ENCODE results near the gene LPAR2.
A peak's percentile ranks its signal among the peaks of the same experiment; 100 is the strongest.
"Not testable (repeated sequence)": the region's sequence is repeated elsewhere in the genome, so short reads cannot be mapped to it uniquely, and the experiment has no call there.

The LPAR2 gene

GRCh38 chr19:19631346-19631745 is 3.3 kb upstream of the LPAR2 start:
- DNase-seq (ENCODE audit: low read depth in 2 of 2), result no peak

- DNase-seq (ENCODE audit: low read depth in 2 of 2), result no peak
Measured at GRCh38 chr19:19630426-19630825, 2.4 kb upstream of the LPAR2 start.

- DNase-seq (ENCODE audit: low read depth in 2 of 2), result no peak
Measured at GRCh38 chr19:19630062-19630414, 2.0 kb upstream of the LPAR2 start.

GRCh38 chr19:19628501-19629134 is 598 bp upstream of the LPAR2 start:
- DNase-seq (ENCODE audit: low read depth in 2 of 2), result peak in 1 of 2 donors; percentile 27

GRCh38 chr19:19626516-19627472 is 1.2 kb downstream of the LPAR2 start:
- no peak for DNase-seq (ENCODE audit: low read depth in 2 of 2)

DNA sequence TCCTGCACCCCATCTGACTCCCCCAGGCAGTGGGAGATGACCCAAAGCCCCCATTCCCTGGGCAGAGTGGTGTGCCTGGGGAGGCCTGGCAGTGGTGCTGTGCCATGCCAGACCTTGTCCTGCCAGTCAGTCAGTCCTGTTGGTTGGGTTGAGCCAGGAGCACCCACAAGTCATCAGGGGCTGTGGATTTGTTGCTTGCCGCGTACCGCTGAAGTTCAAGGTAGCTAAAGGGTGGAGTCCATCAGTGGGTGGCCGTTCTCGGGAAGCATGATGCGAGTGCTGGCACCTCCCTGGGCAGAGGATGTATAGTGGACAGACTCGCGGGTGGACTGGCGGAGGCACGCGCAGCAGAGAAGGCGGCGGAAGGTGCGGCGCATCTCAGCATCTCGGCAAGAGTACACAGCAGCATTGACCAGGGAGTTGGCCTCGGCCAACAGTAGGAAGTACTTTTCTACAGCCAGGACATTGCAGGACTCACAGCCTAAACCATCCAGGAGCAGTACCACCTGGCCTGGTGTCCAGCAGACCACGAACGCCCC is 3.9 kb downstream of the LPAR2 start:
- no peak for DNase-seq (ENCODE audit: low read depth in 2 of 2)

GRCh38 chr19:19623383-19623782 is 4.6 kb downstream of the LPAR2 start:
- DNase-seq (ENCODE audit: low read depth in 2 of 2), result no peak

DNA sequence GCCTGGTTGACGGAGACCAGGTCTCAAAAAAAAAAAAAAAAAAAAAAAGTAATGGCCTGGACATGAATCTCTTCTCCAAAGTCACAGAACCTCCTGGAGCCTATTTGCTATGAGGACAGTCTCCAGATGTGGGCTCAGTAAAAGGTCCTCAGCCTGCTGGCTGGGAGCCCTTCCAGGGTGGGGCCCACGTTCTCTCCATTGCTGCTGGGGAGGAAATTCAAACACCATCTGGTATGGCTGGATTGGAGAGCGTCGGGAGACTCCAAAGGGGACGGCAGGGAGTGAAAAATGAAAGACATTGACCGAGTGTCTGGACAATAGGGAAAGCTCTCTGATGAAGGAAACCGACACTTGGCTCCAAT is 8.2 kb downstream of the LPAR2 start:
- no peak for DNase-seq (ENCODE audit: low read depth in 2 of 2)

DNA sequence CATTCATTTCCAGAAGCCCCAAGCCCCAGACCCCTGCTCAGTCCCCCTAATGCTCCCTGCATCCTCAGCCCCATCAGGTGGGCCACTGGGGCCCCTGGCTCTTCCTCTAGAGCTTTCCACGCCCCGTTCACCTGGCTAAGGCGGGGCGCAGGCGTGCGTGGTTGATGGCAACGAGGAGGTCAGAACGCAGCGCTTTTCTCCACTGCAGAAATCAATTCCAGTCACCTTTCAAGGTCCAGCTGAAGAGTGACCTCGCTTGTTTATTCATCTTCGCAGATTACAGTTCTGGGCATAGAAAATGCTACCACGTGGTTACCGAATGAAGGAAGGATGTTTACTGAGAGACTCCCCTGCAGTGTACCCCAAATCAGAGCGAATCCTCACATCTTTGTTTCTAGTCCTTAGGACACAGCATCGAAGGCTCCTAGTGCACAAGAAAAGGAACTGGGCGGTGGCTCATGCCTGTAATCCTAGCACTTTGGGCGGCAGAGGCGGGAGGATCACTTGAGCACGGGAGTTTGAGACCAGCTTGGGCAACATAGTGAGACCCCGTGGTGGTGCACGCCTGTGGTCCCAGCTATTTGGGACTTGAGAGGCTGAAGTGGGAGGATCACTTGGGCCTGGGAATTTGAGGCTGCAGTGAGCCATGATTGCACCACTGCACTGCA is 8.7 kb downstream of the LPAR2 start:
- no peak for DNase-seq (ENCODE audit: low read depth in 2 of 2)

GRCh38 chr19:19618219-19619051 is 9.6 kb downstream of the LPAR2 start, which contains the start of gene PBX4:
PBX4 (minus strand) TSS chr19:19618687; CDS start chr19:19618629, 58 bp downstream.
- DNase-seq (ENCODE audit: low read depth in 2 of 2), result peak; percentile 98 to 99

GRCh38 chr19:19615086-19615485 is 12.9 kb downstream of the LPAR2 start:
- no peak for DNase-seq (ENCODE audit: low read depth in 2 of 2)

DNA sequence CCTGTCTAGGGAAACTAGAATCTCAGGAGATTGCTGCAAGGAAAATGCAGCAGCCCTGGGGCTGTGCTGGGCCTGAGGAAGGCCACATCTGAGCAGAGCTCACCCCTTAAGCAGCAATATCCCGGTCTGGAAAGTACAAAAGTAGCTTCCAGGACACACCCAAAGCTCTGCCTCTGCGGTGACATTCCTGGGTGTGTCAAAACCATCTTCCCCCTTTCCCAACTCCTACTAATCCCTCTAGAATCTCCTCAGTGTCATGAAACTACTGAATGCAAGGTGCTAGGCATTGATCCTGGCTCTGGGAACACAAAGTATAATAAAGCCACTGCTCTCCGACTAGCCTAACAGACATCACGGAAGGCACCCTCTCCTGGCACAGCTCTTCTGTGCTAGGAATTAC is 14.5 kb downstream of the LPAR2 start:
- no peak for DNase-seq (ENCODE audit: low read depth in 2 of 2)

DNA sequence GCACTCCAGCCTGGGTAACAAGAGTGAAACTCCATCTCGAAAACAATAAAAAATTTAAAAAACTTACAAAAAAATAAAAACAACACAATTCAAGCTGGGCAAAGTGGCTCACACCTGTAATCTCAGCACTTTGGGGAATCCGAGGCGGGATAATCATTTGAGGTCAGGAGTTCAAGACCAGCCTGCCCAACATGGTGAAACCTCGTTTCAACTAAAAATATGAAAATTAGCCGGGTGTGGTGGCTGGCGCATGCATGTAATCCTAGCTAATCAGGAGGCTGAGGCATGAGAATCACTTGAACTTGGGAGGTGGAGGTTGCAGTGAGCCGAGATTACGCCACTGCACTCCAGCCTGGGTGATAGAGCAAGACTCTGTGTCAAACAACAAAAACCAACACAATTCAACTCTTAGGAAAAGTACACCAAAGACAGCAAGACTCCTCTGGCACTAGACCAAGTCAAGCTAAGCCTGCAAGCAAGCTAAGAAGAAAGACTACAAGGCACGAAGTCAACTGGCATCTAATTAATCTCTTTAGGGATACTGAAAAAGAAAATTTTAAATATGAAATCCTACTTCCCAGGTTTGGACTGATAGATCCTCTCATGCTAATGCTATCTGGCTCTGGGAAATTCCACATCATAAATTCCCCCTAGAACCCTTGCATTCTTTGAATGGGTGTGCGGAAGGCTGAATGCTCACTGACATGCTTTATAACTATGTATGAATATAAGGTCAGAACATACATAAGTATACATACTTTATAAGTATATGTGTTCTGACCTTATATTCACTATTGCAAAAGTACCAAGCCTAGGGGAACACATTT is 17.4 kb downstream of the LPAR2 start:
- no peak for DNase-seq (ENCODE audit: low read depth in 2 of 2)

DNA sequence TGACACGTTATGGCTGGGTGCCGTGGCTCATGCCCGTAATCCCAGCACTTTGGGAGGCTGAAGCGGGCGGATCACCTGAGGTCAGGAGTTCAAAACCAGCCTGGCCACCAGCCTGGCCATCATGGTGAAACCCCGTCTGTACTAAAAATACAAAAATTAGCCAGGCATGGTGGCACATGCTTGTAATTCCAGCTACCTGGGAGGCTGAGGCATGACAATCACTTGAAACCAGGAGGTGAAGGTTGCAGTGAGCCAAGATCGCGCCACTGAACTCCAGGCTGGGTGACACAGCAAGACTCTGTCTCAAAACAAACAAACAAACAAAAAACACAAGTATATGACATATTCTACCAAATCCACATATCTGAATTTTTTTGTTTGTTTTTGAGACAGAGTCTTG is 21.3 kb downstream of the LPAR2 start:
- not testable (repeated sequence) for DNase-seq (ENCODE audit: low read depth in 2 of 2)

DNA sequence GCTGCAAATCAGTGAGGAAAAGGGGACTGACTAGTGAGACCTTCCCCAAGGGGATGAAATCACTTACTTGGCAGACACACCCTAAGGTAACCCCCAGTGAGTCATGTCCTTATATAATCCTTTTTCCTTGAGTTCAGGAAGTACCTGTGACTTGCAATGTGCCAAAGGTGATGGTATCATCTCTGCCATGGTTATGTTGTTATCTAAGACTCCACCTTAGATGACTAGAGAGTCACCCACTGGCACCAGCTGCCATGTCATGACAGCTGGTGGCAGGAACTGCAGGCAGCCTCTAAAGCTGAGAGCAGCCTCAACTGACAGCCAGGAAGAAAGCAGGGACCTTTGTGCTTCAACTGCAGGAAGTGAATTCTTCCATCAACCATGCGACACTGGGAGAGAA is 22.0 kb downstream of the LPAR2 start:
- no peak for DNase-seq (ENCODE audit: low read depth in 2 of 2)

DNA sequence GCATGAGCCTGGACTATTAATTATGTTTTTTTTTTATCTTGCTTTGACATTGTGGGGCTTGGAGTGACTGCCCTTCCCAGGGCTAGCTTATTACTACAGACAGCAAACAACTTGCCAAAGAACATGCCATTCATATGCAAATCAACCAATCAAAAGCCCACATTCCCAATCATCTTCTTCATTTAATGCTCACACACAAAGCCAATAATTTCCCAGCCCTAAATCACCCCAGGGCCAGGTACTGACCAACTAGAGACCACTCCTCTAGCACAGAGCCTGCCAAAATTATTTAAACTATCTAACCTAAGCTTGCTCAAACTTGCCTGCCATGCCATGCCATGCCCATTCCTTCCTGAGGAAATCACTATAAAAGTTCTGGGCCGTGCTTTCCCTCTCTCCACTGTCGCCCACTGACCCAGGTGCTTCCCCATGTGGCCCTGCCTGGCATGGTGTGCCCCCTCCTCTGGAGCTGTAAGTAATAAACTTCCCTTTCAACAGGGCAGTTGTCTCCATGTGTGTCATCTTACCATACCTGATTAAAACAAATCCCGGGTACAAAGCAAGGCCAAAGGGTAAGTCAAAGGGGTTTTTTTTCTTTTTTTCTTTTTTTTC is 25.2 kb downstream of the LPAR2 start:
- DNase-seq (ENCODE audit: low read depth in 2 of 2), result no peak

DNA sequence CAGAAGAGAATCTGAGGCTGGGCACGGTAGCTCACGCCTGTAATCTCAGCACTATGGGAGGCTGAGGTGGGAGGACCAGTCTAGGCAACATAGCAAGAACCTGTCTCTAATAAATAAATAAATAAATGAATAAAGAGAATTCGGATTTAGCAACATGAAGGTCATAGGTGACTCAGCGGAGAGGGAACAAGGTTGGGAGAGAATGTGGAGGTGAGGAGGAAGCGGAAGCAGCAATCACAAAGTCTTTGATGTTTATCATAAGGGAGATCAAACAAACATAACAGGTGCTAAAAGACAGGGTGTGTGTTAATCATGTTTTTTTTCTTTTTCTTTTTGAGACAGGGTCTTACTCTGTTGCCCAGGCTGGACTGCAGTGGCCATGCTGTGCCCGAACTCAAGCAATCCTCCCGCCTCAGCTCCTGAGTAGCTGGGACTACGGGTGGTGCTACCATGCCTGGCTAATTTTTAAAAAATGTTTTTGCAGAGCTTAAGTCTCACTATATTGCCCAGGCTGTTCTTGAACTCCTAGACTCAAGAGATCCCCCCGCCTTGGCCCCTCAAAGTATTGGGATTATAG is 25.8 kb downstream of the LPAR2 start:
- DNase-seq (ENCODE audit: low read depth in 2 of 2), result no peak

- DNase-seq (ENCODE audit: low read depth in 2 of 2), result no peak
Measured at GRCh38 chr19:19600793-19601330, 27.2 kb downstream of the LPAR2 start.

DNA sequence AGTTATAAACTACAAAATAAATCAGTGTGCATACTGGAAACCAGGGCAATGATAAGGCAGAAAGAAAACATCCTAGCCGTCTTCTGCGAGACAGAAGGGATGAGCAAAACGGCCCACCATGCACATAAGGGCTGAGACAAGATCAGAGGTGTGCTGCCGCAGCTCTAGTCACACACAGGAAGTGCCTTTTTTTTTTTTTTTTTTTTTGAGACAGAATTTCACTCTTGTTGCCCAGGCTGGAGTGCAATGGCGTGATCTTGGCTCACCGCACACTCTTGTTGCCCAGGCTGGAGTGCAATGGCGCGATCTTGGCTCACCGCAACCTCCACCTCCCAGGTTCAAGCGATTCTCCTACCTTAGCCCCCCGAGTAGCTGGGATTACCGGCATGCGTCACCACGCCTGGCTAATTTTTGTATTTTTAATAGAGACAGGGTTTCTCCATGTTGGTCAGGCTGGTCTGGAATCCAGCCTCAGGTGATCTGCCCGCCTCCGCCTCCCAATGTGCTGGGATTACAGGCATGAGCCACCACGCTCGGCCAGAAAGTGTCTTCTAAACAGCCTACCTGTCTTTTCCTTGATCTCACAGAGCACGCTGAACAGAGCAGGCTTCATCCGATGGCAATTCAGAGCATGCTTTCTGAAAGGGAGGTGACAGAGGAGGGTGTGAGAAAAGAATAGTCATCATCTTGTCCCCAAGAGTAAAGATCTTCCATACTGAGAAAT is 29.1 kb downstream of the LPAR2 start:
- DNase-seq (ENCODE audit: low read depth in 2 of 2), result not testable (repeated sequence)
